ENCODE measurements around the gene FBN1.

DNA sequence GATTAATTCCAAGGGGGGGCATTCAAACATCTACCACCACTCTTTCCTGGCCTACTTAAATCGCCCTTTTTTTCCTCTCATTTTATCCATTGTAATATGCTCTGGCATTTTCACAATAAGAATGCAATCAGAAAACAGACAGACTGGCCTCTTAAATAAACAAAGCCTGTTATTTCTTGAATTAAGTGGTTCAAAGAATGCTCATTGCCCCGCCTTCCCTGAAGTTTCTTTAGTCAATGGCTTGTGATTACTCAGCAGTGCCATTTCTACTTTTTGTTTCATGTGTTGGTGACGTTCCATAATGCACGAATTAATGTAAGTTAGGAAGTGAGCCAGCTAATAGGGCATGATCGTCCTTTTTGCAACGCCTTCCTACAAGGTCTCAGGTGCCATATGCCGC lies 68.0 kb downstream of the FBN1 start:
- TF ChIP-seq, protein P1, sequence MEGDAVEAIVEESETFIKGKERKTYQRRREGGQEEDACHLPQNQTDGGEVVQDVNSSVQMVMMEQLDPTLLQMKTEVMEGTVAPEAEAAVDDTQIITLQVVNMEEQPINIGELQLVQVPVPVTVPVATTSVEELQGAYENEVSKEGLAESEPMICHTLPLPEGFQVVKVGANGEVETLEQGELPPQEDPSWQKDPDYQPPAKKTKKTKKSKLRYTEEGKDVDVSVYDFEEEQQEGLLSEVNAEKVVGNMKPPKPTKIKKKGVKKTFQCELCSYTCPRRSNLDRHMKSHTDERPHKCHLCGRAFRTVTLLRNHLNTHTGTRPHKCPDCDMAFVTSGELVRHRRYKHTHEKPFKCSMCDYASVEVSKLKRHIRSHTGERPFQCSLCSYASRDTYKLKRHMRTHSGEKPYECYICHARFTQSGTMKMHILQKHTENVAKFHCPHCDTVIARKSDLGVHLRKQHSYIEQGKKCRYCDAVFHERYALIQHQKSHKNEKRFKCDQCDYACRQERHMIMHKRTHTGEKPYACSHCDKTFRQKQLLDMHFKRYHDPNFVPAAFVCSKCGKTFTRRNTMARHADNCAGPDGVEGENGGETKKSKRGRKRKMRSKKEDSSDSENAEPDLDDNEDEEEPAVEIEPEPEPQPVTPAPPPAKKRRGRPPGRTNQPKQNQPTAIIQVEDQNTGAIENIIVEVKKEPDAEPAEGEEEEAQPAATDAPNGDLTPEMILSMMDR (IDR thresholded peaks at IDR 0.05 in 4 of 5, conservative IDR thresholded peaks at IDR 0.05 in 1 of 5) = no peak
- TF ChIP-seq POLR2A (IDR thresholded peaks at IDR 0.05) = no peak

Data from gastrocnemius medialis (tissue), 4 donors.